ENCODE data around the gene RPL32. TPM values are rescaled to one million over a fixed set of nuclear protein-coding genes. Genes with fewer than 3 reads are reported as not detected.
"Not testable (repeated sequence)": the region's sequence is repeated elsewhere in the genome, so short reads cannot be mapped to it uniquely, and the experiment has no call there.

RPL32 gene
- total RNA-seq, 1 experiment from 2014 or later, result 1,853 TPM

- TF ChIP-seq ZBTB33 (IDR thresholded peaks at IDR 0.05; ENCODE audit: extremely low read depth, insufficient replicate concordance, low read length) (no peak), YY1 (IDR thresholded peaks at IDR 0.05; ENCODE audit: extremely low read depth, insufficient replicate concordance, low read depth, low read length) (no peak)
Observed at GRCh38 chr3:12791430-12791829, 49.9 kb downstream of the RPL32 start (continued).

DNA sequence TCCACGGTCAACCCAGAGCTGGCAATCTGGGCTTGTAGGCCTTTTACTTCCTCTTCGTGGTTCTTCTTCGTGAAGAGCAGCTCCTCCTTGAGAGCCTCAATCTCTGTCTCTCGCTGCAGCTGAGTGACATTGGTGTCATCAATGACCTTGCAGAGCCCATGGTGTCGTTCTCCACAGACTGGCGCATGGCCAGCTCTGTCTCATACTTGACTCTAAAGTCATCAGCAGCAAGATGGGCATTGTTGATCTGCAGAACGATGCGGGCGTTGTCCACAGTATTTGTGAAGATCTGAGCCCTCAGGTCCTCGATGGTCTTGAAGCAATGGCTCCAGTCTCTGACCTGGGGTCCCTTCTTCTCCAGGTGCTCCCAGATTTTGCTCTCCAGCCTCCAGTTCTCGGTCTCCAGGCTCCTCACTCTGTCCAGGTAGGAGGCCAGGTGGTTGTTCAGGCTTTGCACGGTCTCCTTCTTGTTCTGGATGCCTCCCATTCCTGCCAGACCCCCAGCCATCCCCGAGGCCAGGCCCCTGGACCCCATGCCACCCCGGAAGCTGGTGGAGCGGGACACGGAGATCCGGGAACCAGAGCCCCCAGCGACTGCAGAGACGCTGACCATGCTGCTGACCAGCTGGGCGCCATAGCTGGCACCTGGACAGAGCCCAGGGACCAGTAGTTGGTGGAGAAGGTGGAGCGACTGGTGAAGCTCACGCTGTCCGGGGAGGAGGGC is 53.2 kb downstream of the RPL32 start:
- H3K4me2 ChIP-seq (ENCODE audit: low read length); ATAC-seq; RAD21 ChIA-PET (ENCODE audit: low non-redundant PET in 1 of 2, low total read pairs in 2 of 2, uncharacterized antibody in 2 of 2, unreplicated experiment in 2 of 2); BruUV-seq (replicated peaks); H3K4me1 ChIP-seq (ENCODE audit: control insufficient read depth in 1 of 2, insufficient read depth in 2 of 2, low read length in 2 of 2); H3K9me3 ChIP-seq (ENCODE audit: control insufficient read depth in 1 of 2, insufficient read depth in 1 of 2, low read depth in 1 of 2, low read length in 2 of 2); DNase-seq (ENCODE audit: low read depth, low spot score); H3K9me2 ChIP-seq (ENCODE audit: insufficient read depth); H3K27me3 ChIP-seq (ENCODE audit: insufficient read depth, low read length); H3K4me3 ChIP-seq (replicated peaks in 1 of 2; ENCODE audit: low read depth in 1 of 2, low read length in 2 of 2); H3K27ac ChIP-seq (ENCODE audit: low read depth, low read length); H3K79me2 ChIP-seq (ENCODE audit: insufficient read depth, low read length); intact Hi-C loops (cut with micrococcal nuclease); H4K20me1 ChIP-seq (ENCODE audit: insufficient read depth); H3K9ac ChIP-seq (ENCODE audit: low read length); H3K36me3 ChIP-seq (ENCODE audit: control insufficient read depth in 1 of 2, insufficient read depth in 2 of 2, low read length in 2 of 2); H2AFZ ChIP-seq (ENCODE audit: low read depth, low read length, poor library complexity, severe bottlenecking): not testable (repeated sequence)
- POLR2A ChIA-PET, result interaction anchor here (1.2 kb wide), 1 partner anchor 22 kb away, joined by 3 read pairs; no protein-coding TSS in a partner anchor
- CTCF ChIA-PET, result interaction anchor here (1.5 kb wide), 1 partner anchor 22 kb away, joined by 8 read pairs; no protein-coding TSS in a partner anchor

DNA sequence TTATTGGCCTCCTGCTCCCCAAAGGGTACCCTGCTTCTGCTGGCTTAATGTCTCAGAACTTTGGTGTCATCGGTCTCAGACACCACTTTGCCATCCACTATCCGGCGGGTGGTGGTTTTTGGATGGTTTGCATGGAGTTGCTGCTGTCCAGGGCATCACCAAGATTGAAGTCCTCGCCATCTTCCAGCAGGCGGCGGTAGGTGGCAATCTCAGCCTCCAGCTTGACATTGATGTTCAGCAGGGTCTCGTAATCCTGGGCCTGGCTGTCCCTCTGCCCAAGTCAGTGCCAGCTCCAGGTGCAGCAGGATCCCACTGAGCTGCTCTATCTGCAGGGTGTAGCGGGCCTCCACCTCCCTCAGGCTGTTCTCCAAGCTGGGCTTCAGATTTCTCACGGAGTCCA is 54.0 kb downstream of the RPL32 start:
- CTCF ChIA-PET, result interaction anchor here (0.8 to 1.5 kb wide), 3 partner anchors 22 to 81 kb away, joined by 3 to 8 read pairs (median 3); no protein-coding TSS in a partner anchor
- H3K36me3 ChIP-seq (ENCODE audit: control insufficient read depth in 1 of 2, insufficient read depth in 2 of 2, low read length in 2 of 2); H3K9me2 ChIP-seq (ENCODE audit: insufficient read depth); H3K79me2 ChIP-seq (ENCODE audit: insufficient read depth, low read length); H3K27me3 ChIP-seq (ENCODE audit: insufficient read depth, low read length); H3K27ac ChIP-seq (ENCODE audit: low read depth, low read length); BruUV-seq (replicated peaks); H3K9me3 ChIP-seq (ENCODE audit: control insufficient read depth in 1 of 2, insufficient read depth in 1 of 2, low read depth in 1 of 2, low read length in 2 of 2); H3K9ac ChIP-seq (ENCODE audit: low read length); intact Hi-C loops (cut with micrococcal nuclease); H2AFZ ChIP-seq (ENCODE audit: low read depth, low read length, poor library complexity, severe bottlenecking); H3K4me2 ChIP-seq (ENCODE audit: low read length); H3K4me1 ChIP-seq (ENCODE audit: control insufficient read depth in 1 of 2, insufficient read depth in 2 of 2, low read length in 2 of 2); H3K4me3 ChIP-seq (replicated peaks in 1 of 2; ENCODE audit: low read depth in 1 of 2, low read length in 2 of 2); H4K20me1 ChIP-seq (ENCODE audit: insufficient read depth); RAD21 ChIA-PET (ENCODE audit: low non-redundant PET in 1 of 2, low total read pairs in 2 of 2, uncharacterized antibody in 2 of 2, unreplicated experiment in 2 of 2): not testable (repeated sequence)
- POLR2A ChIA-PET, result interaction anchor here (1.2 kb wide), 1 partner anchor 23 kb away, joined by 3 read pairs; no protein-coding TSS in a partner anchor
- DNase-seq (ENCODE audit: low read depth, low spot score) (peak; percentile 16), ATAC-seq (peak; percentile 40; the same call in 1 of the 2 replicates)
- TF ChIP-seq CBX3 (IDR thresholded peaks at IDR 0.05; ENCODE audit: low read depth), result 0 out of 2 replicates have a peak, but pooled peaks have one; percentile 35
- TF ChIP-seq, protein P1, sequence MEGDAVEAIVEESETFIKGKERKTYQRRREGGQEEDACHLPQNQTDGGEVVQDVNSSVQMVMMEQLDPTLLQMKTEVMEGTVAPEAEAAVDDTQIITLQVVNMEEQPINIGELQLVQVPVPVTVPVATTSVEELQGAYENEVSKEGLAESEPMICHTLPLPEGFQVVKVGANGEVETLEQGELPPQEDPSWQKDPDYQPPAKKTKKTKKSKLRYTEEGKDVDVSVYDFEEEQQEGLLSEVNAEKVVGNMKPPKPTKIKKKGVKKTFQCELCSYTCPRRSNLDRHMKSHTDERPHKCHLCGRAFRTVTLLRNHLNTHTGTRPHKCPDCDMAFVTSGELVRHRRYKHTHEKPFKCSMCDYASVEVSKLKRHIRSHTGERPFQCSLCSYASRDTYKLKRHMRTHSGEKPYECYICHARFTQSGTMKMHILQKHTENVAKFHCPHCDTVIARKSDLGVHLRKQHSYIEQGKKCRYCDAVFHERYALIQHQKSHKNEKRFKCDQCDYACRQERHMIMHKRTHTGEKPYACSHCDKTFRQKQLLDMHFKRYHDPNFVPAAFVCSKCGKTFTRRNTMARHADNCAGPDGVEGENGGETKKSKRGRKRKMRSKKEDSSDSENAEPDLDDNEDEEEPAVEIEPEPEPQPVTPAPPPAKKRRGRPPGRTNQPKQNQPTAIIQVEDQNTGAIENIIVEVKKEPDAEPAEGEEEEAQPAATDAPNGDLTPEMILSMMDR (IDR thresholded peaks at IDR 0.05 in 2 of 3, conservative IDR thresholded peaks at IDR 0.05 in 1 of 3; ENCODE audit: borderline replicate concordance in 1 of 3, insufficient read depth in 1 of 3, low read depth in 2 of 3, low read length in 2 of 3), result peak; percentile 21 to 44 (median 39); a peak in 3 of 6 replicates
- TF ChIP-seq RAD21 (IDR thresholded peaks at IDR 0.05; ENCODE audit: low read depth), result peak; percentile 38
